ENCODE measurements around the gene DMAP1.
"Not testable (repeated sequence)": the region's sequence is repeated elsewhere in the genome, so short reads cannot be mapped to it uniquely, and the experiment has no call there.

Gene DMAP1

DNA sequence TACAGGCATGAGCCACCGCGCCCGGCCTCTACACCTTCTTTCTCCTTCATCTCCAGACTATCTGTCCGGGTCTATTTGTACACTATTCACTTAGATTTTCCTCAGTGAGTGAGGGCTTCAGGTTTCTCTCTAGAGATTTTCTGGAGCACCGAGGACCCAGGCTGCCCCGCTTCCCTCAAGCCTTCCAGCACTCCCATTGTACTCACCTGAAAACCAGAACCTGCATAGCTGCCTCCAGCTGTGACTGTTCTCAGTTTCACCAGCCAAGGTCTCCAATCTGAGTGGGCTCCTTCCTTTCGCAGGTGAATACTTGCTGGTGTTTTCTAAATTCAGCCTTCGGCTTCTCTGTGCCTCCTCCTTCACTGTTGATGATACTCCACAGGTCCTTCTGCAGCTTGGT is 12.9 kb upstream of the DMAP1 start:
- no peaks in the 10 kb centered on the region for H3K9me3 ChIP-seq (ENCODE audit: control insufficient read depth, insufficient read depth, low read depth, low read length)
- ChIA-PET POLR2A (interaction anchor here (0.7 kb wide), 1 partner anchor 1925 kb away, joined by 5 read pairs; no protein-coding TSS in a partner anchor), CTCF (interaction anchor here (0.7 kb wide), 1 partner anchor 195 kb away, joined by 3 read pairs; no protein-coding TSS in a partner anchor)
- no peaks in the 10 kb centered on the region for H3K36me3 ChIP-seq (ENCODE audit: control insufficient read depth in 2 of 2, insufficient read depth in 1 of 2, low read length in 2 of 2)
- H3K27ac ChIP-seq (ENCODE audit: extremely low read depth, low read depth, low read length), result no peak overlapping the region
- H3K4me3 ChIP-seq (ENCODE audit: low read depth, low read length), result no peak overlapping the region
- TF ChIP-seq KLF9 (tag by site-specific recombination; IDR thresholded peaks at IDR 0.05; ENCODE audit: low read depth), result no peak
- TF ChIP-seq ZNF433 (tag by site-specific recombination; IDR thresholded peaks at IDR 0.05; ENCODE audit: low read depth), result no peak
- no peak for TF ChIP-seq ZFP3 (tag by site-specific recombination; IDR thresholded peaks at IDR 0.05; ENCODE audit: low read depth)
- no peak for TF ChIP-seq ZNF677 (tag by site-specific recombination; IDR thresholded peaks at IDR 0.05)
- TF ChIP-seq ZNF777 (tag by site-specific recombination; IDR thresholded peaks at IDR 0.05; ENCODE audit: borderline replicate concordance), result no peak
- TF ChIP-seq ZNF391 (tag by site-specific recombination; IDR thresholded peaks at IDR 0.05; ENCODE audit: borderline replicate concordance, low read depth), result no peak
- TF ChIP-seq, protein P1, sequence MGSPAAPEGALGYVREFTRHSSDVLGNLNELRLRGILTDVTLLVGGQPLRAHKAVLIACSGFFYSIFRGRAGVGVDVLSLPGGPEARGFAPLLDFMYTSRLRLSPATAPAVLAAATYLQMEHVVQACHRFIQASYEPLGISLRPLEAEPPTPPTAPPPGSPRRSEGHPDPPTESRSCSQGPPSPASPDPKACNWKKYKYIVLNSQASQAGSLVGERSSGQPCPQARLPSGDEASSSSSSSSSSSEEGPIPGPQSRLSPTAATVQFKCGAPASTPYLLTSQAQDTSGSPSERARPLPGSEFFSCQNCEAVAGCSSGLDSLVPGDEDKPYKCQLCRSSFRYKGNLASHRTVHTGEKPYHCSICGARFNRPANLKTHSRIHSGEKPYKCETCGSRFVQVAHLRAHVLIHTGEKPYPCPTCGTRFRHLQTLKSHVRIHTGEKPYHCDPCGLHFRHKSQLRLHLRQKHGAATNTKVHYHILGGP (tag by site-specific recombination; IDR thresholded peaks at IDR 0.05), result no peak
- no peak for TF ChIP-seq ZNF830 (tag by site-specific recombination; IDR thresholded peaks at IDR 0.05; ENCODE audit: low read depth)
- TF ChIP-seq ZNF155 (tag by site-specific recombination; IDR thresholded peaks at IDR 0.05), result no peak
- no peaks in the 10 kb centered on the region for H3K4me1 ChIP-seq (ENCODE audit: control insufficient read depth, insufficient read depth, low read length)

DNA sequence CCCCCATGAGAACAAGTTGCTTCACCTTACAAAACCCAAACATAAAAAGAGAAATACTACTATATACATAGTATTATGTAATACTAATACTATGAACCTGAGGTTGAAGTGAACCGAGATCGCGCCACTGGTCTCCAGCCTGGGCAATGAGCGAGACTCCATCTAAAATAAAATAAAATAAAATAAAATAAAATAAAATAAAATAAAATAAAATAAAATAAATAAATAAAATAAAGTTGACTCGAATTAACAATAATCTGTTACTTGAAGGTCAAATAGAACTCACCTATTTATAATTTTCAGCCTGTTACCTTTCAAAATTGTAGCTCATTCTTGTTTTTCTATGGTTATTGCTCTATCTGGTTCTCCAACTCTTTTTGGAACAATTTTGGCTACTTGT is 6.7 kb upstream of the DMAP1 start:
- H3K9me3 ChIP-seq (ENCODE audit: control insufficient read depth, insufficient read depth, low read depth, low read length); H3K4me3 ChIP-seq (ENCODE audit: low read depth, low read length); H3K36me3 ChIP-seq (ENCODE audit: control insufficient read depth in 2 of 2, insufficient read depth in 1 of 2, low read length in 2 of 2); H3K27ac ChIP-seq (ENCODE audit: extremely low read depth, low read depth, low read length); H3K4me1 ChIP-seq (ENCODE audit: control insufficient read depth, insufficient read depth, low read length): not testable (repeated sequence)
- ChIA-PET POLR2A (interaction anchor here (0.7 kb wide), 1 partner anchor 162 kb away, joined by 9 read pairs; no protein-coding TSS in a partner anchor), CTCF (interaction anchor here (1.9 kb wide), 1 partner anchor 11 kb away, joined by 16 read pairs; no protein-coding TSS in a partner anchor)

DNA sequence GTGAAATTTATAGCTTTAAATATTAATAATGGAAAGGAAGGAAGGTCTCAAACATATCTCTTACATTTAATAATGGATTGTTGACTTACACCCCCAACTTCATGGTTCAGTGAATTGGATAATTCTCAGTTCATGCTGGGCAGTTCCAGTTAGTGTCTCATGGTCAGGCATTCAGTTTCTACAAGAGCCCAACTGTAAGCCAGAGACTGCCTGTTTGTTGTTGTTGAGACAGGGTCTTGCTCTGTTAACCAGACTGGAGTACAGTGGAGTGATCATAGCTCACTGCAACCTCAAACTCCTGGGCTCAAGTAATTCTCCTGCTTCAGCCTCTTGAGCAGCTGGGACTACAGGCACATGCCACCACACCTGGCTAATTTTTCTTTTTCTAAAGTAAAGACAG is 5.0 kb upstream of the DMAP1 start:
- Histone ChIP-seq H3K27ac (ENCODE audit: extremely low read depth, low read depth, low read length) (no peak overlapping the region), H3K4me3 (ENCODE audit: low read depth, low read length) (no peak overlapping the region), H3K36me3 (ENCODE audit: control insufficient read depth in 2 of 2, insufficient read depth in 1 of 2, low read length in 2 of 2) (no peaks in the 10 kb centered on the region), H3K4me1 (ENCODE audit: control insufficient read depth, insufficient read depth, low read length) (no peaks in the 10 kb centered on the region), H3K9me3 (ENCODE audit: control insufficient read depth, insufficient read depth, low read depth, low read length) (no peaks in the 10 kb centered on the region)
- CTCF ChIA-PET, result interaction anchor here (1.2 to 1.3 kb wide), 2 partner anchors 9 to 116 kb away, joined by 3 to 7 read pairs; no protein-coding TSS in a partner anchor
- POLR2A ChIA-PET, result interaction anchor here (0.6 kb wide), 1 partner anchor 372 kb away, joined by 7 read pairs; no protein-coding TSS in a partner anchor
- TF ChIP-seq, protein P2, sequence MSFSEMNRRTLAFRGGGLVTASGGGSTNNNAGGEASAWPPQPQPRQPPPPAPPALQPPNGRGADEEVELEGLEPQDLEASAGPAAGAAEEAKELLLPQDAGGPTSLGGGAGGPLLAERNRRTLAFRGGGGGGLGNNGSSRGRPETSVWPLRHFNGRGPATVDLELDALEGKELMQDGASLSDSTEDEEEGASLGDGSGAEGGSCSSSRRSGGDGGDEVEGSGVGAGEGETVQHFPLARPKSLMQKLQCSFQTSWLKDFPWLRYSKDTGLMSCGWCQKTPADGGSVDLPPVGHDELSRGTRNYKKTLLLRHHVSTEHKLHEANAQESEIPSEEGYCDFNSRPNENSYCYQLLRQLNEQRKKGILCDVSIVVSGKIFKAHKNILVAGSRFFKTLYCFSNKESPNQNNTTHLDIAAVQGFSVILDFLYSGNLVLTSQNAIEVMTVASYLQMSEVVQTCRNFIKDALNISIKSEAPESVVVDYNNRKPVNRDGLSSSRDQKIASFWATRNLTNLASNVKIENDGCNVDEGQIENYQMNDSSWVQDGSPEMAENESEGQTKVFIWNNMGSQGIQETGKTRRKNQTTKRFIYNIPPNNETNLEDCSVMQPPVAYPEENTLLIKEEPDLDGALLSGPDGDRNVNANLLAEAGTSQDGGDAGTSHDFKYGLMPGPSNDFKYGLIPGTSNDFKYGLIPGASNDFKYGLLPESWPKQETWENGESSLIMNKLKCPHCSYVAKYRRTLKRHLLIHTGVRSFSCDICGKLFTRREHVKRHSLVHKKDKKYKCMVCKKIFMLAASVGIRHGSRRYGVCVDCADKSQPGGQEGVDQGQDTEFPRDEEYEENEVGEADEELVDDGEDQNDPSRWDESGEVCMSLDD (tag by site-specific recombination; IDR thresholded peaks at IDR 0.05), result no peak
- no peak for TF ChIP-seq MEIS1 (CRISPR knock-in tag; IDR thresholded peaks at IDR 0.05; ENCODE audit: borderline replicate concordance)
- no peak for TF ChIP-seq ZSCAN30 (tag by site-specific recombination; IDR thresholded peaks at IDR 0.05)
- TF ChIP-seq MYNN (tag by site-specific recombination; IDR thresholded peaks at IDR 0.05; ENCODE audit: borderline replicate concordance), result no peak
- no peak for TF ChIP-seq ZNF133 (tag by site-specific recombination; IDR thresholded peaks at IDR 0.05)
- no peak for TF ChIP-seq BCL11A (tag by site-specific recombination; IDR thresholded peaks at IDR 0.05; ENCODE audit: low read depth)
- TF ChIP-seq OVOL3 (tag by site-specific recombination; IDR thresholded peaks at IDR 0.05), result no peak
- no peak for TF ChIP-seq KLF8 (tag by site-specific recombination; IDR thresholded peaks at IDR 0.05)
- no peak for TF ChIP-seq ZNF571 (tag by site-specific recombination; IDR thresholded peaks at IDR 0.05)
- TF ChIP-seq, protein P3, sequence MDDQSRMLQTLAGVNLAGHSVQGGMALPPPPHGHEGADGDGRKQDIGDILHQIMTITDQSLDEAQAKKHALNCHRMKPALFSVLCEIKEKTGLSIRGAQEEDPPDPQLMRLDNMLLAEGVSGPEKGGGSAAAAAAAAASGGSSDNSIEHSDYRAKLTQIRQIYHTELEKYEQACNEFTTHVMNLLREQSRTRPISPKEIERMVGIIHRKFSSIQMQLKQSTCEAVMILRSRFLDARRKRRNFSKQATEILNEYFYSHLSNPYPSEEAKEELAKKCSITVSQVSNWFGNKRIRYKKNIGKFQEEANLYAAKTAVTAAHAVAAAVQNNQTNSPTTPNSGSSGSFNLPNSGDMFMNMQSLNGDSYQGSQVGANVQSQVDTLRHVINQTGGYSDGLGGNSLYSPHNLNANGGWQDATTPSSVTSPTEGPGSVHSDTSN (CRISPR knock-in tag; IDR thresholded peaks at IDR 0.05), result no peak
- TF ChIP-seq RBAK (tag by site-specific recombination; IDR thresholded peaks at IDR 0.05), result no peak
- TF ChIP-seq ZFP37 (tag by site-specific recombination; IDR thresholded peaks at IDR 0.05), result no peak
- TF ChIP-seq GLI4 (tag by site-specific recombination; IDR thresholded peaks at IDR 0.05), result no peak
- TF ChIP-seq ZNF510 (tag by site-specific recombination; IDR thresholded peaks at IDR 0.05; ENCODE audit: insufficient replicate concordance), result no peak

Data from HEK293 (cell line).